ENCODE data around the gene CPZ.

The CPZ gene

DNA sequence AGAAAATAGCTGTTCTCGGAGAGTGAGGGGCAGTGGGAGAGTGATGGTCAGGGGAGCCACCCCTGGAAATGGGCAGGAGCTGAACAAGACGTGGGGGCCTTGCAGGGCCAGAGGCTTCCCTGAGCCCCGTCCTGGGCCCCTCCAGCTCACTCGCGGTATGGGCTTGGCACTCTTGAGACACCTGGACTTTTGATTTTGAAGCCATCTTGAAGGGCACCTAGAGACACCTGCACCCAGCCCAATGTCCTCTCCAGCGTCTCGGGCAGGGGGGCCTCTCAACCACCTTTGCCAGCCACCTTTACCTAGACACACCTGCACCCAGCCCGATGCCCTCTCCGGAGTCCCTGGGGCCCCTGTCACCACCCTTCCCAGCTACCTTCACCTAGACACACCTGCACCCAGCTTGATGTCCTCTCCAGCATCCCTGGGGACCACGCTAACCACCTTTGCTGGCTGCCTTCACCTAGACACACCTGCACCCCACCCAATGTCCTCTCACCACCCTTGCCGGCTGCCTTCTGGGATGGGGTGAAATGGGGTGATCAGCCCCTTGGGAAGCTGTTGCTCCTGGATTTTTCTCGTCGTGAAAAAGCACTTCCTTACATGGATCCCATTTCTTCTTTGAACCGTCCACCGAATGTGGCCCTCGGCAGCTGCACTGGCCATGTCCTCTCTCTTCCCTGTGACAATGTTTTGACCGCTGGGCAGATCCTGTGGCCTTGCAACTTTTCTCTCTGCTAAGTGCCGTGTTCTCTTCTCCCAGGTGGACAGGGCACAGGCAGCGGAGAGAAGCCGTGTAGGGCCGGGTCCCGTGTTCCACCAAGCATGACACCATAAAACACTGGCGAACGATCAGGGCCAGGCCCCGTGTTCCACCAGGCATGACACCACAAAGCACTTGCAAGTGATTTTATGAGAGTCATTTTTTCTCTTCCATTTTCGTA lies 47.5 kb downstream of the CPZ start:
- DNase-seq (ENCODE audit: low spot score): no peak

DNA sequence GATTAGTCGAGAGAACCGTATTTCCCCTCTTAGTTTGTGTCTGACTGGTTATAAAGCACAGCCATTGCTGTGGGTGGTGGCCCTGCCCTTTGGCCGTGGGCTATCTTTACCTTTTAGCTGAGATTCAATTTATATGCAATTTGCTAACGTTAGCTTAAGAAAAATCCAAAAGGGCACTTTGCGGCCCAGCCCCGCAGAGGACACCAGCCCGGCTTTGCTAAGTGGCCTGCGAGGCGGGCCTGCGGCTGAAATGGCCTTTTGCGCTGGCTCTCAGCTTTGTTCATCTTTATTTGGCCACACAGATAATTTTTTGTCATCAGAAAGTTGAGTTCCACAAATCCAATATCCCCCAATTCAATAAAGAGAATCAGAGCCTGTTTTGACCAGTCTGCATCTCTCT lies 48.3 kb downstream of the CPZ start:
- no peak for DNase-seq (ENCODE audit: low spot score)

DNA sequence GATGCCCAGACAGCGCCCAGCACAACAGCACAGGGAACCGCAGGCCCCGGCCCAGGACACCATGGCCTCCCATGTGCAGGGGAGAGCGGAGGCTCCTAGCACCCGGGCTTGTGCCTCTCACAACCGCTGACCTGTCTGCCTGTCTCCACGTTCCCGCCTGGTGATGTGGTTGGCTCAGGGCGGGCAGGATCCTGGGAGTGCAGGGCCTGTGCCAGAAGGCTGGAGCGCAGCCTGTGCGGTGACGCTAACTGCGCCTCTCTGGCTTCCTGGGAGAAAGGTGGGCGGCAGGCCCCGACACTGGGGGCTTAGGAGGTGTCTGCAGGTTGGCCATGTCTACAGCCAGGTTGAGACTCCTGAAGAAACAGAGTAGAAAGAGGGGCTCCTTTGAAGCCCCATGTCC lies 48.7 kb downstream of the CPZ start:
- no peak for DNase-seq (ENCODE audit: low spot score)

DNA sequence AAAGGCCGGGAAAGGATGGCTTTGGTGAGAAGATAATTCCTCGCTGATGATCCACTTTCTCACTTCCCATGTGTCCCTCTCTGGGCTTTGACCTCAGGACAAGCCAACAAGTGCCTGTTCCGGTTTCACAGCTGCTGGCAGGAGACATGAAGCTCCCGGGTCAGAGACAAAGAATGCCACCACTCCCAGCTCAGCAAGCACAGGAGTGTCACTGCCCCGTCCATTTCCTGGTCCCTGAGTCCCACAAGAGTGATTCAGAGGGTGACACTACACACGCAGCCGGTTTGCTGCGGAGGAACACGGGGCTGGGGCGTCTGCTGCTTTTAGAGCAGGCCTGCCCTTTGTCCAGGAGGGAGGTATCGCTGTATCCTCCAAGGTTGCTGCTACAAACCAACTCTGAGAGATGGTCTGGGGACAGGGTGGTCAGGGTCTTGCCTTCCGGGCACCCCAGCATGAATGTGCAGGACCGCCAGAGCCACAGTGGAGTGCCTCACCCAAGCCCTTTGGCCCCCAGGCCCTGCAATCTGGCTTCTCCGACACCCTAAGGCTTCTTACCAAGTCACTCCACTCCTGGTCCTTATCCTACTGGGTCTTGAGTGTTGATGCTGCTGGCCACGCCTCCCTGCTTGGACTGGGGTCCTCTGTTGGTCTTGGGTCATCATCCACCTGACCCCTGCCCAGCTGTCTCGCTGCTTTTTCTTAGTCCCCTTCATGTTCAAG lies 49.5 kb downstream of the CPZ start:
- DNase-seq (ENCODE audit: low spot score): no peak

DNA sequence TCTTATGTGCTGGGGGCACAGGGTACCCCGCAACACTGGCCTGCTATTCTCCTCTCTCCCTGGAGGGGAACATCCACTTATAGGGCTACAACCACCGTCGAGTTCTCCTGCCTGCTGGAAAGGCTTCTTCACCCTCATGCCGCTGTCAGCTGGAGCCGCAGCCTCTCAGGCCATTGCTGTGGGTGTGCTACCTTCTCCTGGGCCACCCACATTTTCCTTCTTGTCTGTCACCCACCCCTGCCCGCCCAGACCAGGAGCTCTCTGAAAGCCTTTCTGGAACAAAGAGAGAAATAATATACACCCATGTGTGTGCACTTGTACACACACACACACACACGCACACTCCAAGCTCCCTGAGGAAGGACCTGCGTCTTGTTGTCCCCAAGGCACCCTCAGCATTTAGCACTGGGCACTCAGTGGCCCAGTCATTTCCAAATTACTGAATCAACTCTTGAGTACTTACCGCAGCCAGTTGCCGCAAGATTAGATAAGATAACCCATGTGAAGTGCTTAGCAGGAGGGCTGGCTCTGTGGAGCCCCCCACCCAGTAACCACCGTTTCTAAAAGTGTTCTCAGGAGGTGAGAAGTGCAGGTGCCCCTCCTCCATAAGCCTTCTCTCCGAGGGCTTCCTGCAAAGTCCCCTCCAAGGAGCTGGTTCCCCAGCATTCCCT lies 50.2 kb downstream of the CPZ start:
- no peak for DNase-seq (ENCODE audit: low spot score)

DNA sequence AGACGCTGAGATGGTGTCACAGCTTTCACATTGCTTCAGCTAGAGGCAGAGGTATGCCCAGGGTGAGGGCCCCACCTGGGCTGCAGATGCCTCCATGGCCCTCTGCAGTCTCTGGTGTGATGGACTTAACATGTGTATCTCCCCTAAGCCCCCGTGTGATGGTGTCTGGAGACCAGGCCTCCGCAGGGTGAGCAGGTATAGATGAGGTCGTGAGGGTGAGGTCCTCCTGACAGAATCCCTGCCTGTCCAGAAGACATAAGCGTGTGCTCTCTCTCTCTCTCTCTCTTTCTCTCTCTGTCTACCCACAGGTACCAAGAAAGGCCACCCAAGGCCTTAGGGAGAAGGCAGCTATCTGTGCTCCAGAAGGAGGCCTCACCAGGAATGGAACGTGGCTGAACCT lies 50.9 kb downstream of the CPZ start:
- no peak for DNase-seq (ENCODE audit: low spot score)

DNA sequence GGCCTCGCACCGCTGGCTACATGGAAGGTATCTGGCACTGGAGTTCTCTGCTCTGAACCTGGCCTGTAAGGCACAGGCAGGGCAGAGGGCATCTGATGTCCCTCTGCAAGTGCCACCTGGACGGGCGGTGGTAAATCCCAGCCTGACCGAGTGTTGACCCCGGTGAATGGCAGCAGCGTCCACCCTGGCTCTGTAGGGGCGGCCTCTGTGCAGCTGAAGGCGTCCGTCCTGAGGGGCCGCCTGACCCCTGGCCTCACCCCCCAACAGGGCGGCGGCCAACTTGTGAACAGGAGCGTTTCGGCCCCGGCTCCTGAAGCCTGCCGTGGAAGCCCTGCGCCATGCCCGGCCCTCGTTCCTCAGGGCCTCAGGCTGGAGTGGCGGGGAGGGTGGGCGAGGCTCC lies 51.4 kb downstream of the CPZ start:
- no peak for DNase-seq (ENCODE audit: low spot score)

DNA sequence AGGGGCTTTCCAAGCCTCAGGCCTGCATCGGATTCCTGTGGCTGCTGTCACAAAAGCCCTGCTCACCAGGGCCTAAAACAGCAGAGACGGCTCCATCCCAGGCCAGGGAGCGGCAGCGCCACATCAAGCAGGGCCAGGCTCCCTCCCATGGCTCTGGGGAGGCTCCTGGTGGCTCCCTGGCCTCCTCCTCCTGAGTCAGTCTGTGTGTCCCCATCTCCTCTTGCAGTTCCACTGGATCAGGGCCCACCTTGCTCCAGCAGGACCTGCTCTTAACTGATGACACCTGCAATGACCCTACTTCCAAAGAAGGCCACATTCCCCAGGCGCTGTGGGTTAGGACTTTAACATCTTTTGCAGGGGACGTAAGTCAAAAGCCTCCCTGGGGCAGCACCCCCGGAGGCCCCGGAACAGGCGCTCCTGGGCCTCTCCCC lies 51.9 kb downstream of the CPZ start:
- DNase-seq (ENCODE audit: low spot score): no peak

DNA sequence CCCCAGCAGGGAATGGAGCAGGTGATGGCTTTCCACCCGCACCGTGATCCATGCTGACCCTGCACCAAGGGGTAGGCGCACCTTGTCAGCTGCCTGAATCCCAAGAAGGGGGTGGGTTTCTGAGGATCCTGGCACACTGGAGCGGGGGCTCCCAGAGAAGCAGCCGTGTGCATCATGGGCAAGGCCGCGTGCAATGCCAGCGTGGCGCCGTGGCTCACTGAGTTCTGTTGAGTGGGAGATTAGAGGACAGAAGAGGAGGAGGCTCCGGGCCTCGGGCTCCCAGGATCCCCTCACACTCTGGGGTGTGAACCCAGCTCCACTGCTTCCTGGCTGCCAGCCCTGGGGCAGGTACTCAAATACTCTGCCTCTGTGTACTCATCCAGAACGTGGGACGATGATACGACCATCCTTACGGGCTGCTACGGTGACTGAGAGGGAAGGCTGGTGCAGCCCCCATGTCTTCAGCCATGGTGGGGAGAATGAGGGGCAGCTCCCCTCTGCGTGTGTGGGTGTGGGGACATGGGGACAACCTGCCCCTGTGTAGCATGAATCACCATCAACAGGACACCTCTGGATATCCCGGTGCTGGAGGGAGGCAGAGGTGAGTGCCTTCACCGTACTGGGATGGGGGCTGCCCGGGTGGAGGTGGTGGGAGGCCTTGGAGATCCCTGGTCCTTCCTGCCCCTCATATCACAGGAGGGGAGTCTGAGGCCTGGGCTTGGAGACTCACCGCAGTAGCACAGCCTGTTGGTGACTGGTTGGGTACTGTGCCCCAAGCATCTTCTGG lies 52.6 kb downstream of the CPZ start:
- no peak for DNase-seq (ENCODE audit: low spot score)

DNA sequence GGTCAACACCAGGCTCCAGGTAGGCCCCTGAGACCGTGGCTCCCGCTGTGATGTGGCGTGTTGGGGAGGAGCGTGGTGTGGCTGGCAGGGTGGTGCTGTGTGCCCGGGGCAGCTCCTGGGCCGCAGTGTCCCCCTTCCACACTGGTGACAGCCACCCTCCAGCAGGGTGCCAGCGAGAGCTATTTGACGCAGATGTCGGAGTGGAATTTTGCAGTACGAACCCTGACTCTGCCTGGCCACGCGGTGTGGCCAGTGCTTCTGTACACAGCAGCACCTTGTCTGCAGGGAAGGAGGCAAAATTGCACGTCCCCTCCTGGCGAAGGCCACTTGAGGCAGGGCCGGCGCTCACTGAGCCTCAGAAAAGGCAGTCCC lies 53.2 kb downstream of the CPZ start:
- no peak for DNase-seq (ENCODE audit: low spot score)

DNA sequence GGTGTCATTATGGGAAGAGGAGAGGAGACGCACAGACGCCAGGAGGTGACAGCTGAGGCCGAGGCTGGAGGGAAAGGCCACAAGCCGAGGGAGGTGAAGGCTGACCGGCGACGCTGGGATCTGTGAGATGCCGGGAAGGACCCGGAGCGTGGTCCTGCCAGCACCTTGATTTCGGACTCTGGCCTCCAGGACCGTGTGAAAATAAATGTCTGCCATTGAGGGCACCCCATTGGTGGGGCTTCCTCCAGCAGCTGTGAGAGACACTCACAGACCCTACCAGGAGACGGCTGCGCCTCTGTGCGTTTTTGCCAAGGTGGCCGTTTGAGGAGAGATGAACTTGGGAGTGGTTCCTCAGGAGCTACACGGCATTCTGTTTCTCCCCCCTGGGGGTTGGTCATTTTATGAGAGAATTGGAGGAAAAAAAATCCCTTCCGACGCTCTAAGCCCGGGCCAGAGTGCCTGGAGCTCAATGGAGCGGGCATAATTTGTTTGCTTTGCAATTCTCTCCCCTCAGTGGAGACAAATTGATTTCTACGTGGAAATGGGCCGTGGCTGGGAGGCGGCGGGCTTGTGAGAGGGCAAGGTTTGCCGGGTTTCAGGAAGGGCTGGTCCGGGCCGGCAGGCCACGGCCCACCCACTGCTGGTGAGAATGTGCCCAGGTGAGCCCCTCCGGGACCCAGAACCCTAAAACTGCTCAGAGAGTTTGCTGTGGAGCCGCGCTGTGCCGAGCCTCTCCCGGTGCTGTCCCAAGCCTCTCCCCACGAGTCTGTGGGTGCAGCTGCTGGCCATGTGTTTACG lies 53.9 kb downstream of the CPZ start:
- DNase-seq (ENCODE audit: low spot score): no peak

DNA sequence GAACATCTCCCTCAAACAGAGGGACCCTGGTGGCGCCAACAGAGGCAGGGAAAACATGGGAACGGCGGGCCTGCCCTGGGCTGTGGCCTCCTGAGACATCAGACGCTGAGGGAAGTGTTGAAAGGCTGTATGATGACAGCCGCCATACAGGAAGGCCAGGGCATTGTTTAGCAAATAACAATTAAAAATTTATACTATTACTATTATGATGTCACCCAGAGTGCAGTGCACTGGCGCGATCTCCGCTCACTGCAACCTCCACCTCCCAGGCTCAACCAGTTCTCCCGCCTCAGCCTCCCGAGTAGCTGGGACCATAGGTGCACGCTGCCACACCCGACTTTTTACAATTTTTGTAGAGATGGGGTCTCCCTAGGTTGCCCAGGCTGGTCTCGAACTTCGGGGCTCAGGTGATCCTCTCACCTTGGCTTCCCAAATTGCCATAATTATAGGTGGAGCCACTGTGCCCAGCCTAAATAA lies 54.6 kb downstream of the CPZ start:
- no peak for DNase-seq (ENCODE audit: low spot score)

DNA sequence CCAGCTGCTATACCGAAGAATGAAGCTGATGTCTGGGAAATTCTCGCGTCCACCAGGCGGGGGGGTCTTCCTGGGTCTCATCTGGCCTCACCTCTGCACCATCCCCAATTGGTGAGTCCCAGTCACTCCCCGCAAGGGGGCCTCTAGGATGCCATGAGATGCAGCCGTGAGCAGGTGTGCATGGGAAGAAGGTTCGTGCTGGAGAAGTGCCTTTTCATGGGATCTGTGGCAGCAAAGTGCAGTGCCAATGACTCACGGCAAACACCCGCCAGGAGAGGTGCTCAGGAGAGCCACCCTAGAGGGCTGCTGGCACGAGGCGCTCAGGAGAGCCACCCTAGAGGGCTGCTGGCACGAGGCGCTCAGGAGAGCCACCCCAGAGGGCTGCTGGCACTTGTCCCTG lies 55.1 kb downstream of the CPZ start:
- peak; percentile 34 for DNase-seq (ENCODE audit: low spot score)

DNA sequence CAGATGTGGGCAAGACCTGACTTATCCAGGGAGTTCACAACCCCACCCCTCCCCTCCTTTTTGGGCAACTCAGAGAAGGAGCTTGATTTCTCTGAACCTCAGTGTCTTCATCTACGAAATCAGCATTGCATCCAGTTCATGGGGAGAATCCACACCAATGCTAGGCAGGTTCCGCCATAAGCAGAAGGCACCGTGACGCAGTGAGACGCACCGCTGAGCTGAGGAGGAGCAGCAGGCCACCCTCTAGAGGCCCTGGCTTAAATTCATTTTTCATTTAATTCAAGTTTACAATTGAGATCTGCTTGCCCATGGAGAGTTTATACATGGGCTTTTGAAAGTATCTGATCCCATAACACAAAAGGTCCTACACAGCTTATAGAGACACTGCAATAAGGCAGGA lies 55.7 kb downstream of the CPZ start:
- no peak for DNase-seq (ENCODE audit: low spot score)

DNA sequence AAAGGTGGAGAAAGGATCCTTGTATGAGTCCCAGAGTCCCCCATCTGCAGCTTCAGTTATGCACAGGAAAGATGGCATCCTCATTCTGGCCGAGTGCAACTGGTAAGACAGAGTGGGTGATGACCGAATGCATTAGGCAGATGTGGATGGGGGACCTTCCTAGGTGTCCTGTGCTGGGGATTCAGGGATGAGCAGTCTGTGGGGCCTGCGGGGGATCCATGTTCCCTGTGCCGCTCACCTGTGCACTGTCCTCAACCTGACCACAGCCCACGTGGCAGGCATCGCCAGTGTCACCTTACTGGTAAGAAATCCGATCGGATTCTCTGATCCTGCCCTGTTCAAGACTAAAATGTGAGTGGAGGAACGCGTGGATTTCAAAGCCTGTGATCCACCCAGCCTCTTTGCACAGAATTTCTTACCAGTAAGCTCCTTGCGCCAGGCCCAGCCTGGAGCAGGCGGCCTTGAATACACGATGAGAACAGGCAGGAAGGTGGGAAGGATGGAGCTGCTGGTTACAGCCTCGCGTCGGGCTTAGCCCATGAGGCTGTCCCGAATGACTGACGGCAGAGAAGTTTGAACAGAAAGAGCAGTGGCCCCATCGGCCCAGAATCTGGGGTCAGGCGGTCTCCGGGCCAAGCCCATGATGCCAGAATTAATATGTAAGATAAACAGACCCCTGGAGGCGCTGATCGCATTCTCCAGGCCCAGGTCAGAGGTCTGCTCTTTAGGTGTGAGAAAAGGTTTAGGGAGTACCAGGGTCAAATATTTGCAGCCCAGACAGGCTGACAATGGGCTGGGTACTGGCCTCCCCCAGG lies 56.5 kb downstream of the CPZ start:
- no peak for DNase-seq (ENCODE audit: low spot score)

DNA sequence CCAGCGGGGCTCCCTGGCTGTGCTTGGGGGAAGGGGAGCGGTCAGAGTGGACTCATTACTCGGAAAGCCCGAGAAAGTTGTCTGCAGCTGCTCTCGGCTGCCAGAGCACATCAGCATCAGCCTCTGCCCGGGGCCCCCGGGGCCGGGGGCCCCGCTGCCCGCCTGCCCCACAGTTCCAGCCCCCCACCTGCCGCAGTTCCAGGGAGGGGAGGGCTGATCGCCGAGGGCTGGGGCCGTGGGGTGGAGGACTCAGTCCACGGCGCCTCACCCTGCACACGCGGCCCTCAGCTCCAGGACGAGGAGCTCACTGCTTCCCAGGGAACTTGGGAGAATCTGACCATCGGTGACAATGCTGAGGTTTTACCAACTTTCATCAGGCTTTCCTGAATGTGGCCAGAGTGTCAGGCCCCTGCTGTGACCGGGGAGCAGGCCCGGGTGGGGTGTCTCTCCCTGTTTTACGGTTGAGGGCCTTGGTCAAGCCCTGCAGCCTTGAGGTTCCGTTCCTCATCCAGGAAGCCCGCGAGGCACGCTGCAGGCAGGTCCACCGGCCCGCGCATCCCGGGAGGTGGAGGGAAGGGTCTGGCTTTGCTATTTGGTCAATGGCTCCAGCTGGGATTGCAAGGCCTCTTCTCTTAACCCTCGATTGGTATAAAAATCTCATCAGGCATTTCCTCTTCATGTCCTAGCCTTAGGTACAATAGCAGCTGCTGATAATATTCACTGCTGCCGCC lies 57.2 kb downstream of the CPZ start:
- DNase-seq (ENCODE audit: low spot score): no peak

DNA sequence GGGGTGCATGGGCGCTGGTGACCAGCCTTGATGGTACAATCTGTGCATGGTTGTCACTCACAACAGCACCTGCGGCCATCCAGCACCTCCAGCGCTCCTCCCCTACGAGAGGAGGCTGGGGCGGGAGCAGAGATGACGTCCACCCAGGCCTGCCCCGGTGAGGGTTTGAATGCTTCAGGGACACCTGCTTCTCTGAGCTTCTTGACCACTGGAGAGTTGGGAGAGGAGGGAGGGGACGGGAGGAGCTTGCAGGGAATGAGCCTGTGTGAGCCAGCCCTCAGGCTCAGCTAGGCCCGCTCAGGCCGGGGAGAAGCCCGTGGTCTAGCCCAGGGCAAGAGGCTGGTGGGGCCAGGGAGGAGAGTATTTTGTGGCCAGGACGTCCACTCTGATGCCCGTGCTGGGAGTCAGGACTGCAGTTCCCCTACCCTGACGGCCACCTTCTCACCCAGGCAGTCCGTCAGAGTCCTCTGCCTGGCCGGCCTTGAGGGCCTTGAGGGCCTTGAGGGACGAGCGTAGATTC lies 59.2 kb downstream of the CPZ start:
- no peak for DNase-seq (ENCODE audit: low spot score)

DNA sequence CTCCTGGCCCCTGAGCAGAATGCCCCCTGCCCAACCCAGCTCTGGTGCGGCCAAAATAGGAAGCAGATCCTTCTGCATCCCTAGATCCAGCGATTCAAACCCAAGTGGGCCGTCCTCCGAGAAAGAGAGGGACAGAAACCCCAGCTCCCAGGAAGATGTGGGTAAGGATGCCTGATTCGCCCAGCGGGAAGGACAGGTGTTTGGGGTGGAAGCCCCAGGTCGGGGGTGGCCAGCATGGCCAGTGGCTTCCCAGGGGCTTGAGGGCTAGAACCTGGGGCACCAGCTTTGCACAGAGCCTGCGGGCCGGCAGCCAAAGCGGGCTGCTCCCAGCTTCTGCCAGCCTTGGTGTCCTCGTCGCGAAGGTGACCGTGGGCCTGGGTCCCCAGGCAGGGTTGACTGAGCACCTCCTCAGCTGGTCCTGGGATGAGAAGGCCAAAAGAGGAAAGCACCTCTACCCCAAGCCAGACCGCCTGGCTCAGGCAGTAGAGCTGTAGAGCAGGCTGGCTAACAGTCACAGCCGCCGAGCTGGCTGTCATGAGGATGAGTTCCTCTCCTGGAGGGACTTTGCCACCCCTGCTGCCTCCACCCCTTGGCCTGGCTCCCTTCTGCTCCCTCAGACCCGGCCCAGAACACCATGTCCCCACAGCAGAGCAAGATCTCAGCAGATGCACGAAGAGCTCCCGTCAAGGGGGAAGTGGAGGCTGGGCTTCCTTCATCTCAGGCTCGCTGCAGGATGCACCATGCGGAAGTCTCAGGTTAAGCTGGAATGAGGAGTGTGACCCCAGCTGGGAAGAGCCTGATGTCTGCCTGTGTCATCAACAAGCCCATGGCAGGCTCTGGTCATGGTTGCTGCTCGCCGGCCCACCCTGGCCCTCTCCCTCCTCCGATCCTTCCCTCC lies 59.9 kb downstream of the CPZ start:
- no peak for DNase-seq (ENCODE audit: low spot score)
